HG02571 (cell line): Measurements from ENCODE around the gene TSC22D1.

Source experiments
- ATAC-seq: cut with Tn5 transposase; IDR thresholded peaks from one replicate; pipeline ENCODE4 v1.9.1; 2021; ENCODE audit warnings: mild to moderate bottlenecking, moderate library complexity; ENCODE audit not compliant: unreplicated experiment

Gene TSC22D1

DNA sequence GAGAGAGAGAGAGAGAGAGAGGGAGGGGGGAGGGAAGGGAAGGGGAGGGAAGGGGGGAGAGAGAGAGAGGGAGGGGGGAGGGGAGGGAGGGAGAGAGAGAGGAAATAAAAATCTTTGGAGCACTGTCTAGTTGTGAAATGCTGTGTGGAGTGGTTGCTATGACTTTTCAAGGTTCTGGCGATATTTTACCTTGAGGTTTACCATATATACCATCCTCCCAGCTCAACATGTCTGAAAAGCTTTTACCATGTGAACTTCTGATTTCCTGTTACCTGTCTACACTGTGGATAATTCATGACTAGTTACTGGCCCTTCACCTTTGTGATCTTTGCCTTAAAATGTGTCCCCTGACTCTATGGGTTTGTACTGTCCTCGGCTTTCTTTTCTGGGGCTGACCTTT, 164.3 kb downstream of the TSC22D1 start:
- no peak for ATAC-seq

DNA sequence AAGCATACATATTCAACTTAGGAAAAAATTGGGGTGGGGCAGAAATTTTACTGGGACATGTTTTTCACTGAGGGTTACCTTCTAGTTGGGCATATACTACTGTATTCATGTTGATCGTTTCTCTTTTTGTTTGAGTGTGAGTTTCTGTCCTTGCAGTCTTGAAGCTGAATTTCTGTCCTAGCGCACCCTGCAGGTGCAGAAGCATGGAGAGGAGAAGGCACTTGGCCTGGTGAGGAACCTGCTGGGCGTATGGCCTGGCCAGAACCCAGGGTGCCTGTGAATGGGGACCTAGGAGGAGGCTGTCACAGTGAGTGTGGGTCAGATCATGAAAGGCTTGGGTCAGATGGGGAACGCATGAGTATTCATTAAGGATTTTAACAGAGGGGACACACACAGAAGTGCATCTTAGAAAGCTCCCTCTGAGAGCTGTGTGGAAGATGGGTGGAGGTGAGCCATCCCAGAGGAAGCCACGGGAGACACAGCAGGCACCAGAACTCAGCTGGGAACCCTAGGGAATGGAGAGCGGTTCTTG, 165.7 kb downstream of the TSC22D1 start:
- ATAC-seq: no peak

DNA sequence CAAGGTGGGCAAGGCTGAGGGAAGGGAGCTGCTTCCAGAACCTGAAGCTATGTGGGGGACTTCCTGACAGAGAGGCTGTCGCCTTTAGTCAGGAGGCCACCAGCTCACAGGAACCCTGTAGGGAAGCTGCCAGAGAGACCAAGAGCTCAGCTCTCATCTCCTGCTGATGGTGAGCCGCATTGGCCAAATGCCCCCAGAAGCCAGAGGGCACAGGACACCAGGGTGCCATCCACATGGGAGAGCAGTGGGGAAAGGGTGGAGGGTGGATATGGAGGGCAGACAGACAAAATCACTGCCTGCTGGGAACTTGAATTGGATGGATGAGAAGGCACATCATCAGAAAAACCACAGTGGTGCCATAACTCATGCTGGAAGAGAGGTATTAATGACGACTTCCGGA, 166.5 kb downstream of the TSC22D1 start:
- no peak for ATAC-seq

DNA sequence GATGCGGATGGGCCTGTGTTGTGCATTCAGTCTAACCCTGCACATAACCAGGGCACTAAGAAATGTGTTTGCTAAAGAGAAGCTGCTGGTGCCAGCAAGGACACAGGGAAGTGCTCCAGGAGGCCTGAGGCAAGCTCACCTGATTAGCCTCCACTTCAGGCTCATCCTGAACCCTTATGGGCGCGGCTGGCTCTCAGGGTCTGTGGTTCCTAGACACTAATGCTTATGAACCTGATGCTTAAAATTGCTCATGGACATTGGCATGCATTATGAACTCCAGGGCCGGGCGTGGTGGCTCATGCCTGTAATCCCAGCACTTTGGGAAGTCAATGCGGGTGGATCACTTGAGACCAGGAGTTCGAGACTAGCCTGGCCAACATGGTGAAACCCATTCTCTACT, 168.2 kb downstream of the TSC22D1 start:
- ATAC-seq: no peak

DNA sequence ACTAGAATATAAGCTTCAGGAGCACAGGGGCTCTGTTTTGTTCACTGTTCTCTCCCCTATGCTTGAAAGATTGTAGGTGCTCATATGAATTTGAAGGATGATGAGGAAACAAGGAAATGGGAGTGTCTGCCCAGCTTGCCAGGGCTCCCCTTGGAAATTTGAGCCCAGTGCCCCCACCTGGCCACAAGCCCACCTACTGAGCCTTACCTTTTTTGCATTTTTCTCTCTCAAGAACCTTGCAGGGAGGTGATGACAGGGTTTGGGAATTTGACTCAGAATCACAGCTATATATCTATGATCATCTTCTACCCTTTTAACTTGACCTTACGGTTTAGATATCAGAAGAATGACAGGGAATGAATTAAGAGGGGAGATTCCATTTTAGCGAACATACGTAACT, 168.8 kb downstream of the TSC22D1 start:
- no peak for ATAC-seq

DNA sequence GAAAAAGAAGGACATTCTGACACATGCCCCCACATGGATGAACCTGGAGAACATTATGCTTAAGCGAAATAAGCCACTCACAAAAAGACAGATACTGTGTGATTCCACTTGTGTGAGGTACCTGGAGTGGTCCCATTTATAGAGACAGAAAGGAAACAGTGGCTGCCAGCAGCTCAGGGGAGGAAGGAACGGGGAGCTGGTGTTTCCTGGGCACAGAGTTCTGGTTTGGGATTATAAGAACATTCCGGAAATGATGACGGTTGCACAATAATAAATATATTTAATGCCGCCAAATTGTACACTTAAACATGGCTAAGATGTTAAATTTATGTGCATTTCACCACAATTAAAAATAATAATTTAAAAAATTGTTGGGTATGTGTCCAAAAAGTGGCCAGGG, 169.5 kb downstream of the TSC22D1 start:
- no peak for ATAC-seq

DNA sequence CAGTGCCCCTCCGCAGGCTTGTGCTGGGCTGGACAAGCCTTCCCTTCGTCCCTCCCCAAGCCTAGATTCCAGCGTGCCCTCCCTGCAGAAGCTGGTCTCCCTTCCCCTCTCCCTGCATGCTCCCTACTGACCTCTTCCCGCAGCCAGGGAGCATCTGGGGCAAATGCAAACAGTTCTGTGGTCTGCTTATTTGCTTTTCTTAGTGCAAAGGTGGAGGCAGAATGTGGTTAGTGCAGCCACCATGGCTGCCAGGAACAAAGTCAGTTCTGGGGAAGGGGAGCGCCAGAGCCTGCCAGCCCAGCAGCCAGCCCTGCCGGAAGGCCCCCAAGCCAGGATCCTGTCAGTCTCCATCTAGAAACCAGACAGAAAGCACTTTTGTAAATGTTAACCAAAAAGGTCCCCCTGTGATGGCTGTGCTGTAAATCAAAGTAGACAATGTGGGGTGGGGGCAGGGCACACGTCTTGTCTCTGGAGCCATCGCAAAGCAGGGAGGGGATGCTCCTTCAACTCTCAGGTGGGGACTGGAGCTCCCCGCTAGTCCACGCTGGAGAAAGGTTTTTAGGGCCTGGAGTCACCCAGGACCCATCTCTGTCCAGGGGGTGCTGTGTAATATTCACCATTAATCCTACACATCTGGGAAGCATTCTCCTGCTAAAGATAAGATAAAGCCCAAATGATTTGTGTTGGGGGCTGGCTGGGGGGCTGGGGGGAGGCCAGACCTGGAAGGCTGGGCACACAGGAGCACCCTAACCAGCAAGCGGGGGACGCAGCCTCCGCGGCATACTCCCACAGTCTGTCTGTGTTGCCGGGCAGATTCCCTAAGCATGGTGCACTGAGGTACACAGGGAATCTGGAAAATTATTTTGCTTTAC, 171.6 kb downstream of the TSC22D1 start:
- no peak for ATAC-seq

DNA sequence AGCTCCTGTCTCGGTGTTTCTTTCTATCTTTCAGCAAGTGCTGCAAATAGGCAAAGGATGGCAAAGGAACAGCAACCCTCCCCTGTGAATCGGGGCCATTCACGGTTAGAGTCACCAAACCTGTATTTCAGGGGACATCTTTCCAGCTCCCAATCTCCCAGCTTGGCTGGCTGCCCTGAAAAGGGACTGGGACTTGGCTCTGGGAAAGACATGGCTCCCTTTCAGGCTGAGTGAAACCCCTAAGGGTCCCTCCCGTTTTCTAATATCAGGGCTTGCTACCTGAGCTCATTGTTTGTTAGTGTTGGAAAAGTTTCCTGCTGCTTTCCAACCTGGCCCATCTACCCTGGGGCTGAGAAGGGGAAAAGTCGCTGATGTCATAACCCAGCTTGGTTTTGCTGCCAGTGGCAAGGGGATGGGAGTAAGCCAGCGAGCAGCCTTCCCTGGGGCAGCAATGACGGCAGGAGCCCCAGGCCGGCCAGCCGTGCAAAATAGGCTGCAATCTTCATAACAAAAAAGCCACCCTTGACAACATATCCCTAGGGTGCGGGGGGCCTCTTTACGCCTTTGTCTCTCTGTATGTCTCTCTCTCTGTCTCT, 172.6 kb downstream of the TSC22D1 start:
- ATAC-seq: no peak

DNA sequence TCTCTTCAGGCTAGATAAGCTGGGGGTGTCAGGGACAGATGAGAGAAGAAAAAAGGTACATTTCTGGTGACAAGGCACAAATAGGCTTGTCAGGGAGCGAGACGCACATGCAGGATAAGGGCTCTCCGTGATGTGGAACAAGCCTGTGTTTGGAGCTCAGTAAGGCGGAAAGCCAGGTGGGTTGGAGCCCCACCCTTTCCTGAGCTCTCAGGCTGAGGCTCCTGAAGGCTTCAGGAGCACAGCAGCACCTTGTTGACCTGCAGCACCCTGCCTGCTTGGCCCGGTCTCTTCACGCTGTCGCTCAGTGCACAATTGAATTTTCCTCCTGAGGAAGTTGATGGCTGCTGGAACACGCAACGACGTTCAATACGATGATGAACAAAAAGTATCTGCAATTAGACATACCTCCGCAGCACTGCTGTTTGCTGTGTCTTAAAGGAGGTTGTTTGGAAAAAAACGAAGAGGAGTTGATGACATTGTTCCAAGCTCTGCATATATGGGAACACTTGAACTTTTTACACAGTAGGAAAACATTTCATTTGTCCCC, 173.2 kb downstream of the TSC22D1 start:
- no peak for ATAC-seq

DNA sequence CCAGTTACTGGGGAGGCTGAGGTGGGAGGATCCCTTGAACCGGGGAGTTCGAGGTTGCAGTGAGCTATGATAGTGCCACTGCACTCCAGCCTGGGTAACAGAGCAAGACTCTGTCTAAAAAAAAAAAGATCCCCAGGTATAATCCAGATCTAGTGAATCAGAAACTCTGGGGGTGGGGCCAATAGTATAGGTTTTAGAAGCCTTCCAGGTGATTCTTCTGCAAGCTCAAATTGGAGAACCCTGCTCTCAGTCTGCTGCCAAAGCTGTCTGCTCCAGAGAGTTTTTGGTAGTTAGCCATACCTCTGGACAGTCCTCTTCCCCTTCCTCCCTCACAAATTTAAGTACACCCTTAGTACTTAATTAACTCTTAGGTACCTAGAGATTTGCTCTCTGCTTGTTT, 174.6 kb downstream of the TSC22D1 start:
- ATAC-seq: no peak

DNA sequence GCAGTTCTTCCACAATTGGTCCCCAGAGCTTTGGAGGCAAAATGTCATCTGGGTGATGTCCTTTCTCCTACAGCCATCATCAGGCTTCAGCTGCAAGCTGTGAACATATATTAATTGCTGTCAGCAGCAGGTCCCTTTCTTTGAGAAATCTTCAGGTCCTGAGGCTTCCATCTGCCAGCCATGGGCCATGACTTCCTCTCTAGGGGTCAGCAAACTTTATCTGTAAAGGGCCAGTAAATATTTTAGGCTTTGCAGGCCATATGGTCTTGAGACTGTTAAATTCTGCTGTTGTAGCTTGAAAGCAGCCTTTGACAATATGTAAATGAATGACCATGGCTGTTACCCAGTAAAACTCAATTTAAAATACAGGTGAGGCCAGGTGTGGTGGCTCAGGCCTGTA, 175.4 kb downstream of the TSC22D1 start:
- ATAC-seq: no peak

DNA sequence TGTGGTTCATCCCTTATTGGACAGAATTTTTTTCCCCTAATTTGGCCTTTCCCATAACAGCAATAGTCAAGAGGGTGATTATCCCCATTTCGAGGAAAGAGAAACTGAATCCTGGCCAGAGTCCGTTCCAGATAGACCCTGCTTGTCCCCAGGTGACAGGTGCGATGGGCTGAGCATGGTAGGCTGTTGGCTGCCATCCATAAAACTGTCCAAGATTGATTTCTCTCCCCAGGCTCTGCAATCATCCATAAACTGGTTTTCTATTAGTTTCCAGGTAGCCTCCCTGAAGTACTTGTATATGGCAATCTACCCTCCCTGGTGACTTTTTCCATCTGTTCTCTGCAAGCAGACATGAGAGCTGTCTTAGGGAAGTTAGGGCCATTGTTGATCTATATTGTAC, 177.1 kb downstream of the TSC22D1 start:
- ATAC-seq: no peak

DNA sequence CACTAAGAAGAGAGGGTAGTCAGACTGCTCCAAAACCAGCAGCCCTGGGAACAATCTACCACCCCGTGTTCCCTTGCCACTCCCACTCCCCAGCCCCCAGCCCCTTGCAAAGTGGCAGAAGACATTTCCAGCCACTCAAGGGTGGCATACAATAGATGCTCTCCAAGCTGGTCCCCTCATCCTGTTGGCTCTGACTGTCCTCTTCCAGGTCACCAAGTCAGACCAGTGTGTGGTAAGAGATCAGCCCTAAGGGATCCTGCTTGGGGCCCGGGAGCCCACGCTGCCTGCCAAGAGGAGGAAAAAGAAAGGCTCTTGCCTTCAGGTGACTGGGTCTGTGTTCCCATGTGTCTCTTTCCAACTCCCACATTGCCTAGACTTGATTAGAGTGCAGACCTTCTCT, 177.5 kb downstream of the TSC22D1 start:
- ATAC-seq: no peak

DNA sequence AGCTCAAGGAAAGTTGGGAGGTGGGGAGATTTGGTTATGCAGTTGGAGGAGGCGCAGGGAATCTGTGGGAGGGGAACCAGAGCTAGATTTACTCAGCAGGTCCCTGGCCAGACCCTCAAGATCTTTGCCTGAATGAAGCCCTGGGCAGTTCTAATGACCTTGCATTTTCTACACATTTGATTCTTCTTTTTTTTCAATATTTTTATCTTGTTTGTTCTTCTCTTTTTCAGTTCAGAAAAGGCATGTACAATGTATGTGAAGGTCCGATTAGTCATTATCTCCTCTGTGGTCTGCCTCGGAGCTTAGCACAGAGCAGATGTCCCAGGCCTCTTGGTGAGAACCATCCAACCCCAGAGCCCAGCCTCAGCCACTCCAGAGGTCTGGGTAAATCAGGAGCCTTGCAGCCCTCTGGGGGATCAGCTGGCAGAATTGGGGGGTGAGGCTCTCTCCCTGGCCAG, 178.3 kb downstream of the TSC22D1 start:
- no peak for ATAC-seq

DNA sequence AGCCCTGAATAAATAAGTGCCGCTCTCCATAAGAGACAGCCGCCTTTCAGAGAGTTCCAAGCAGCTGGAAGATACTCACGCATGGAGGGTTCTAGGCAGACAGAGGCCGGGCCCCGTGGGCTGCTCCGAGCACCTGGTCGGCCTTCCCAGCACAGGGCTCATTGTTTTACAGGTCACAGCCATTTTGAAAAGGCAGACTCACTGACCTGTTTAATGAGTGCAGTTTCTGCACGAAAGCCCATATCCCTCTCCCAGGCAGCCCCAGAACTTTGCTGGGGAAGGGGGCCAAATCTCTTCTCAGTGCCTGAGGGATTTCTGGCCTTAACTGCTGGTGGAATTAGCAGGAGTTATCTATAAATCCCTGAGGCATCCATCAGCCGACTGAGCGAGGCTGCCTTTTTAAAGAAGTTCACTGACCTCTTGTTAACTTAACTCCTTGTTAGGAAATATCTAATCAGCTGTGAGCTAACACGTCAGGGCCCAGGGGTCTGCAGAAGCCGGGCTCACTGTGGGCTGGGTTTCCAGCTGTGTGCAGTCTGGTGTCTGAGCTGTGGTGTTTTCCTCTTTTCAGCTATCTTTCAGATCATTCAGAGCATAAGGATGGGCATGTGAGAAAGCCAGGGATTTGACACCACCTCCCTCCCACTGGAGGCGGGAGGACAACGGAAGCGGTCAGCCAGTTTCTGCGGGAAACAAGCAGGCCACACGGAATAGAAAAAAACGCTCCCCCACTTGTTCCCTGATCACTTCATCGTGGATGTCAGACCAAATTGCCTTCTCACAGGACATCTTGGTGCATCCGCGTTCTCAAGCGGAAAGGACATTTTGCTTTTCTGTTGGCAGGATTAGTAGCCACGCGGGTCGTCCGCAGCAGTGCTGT, 179.2 kb downstream of the TSC22D1 start:
- ATAC-seq: no peak

DNA sequence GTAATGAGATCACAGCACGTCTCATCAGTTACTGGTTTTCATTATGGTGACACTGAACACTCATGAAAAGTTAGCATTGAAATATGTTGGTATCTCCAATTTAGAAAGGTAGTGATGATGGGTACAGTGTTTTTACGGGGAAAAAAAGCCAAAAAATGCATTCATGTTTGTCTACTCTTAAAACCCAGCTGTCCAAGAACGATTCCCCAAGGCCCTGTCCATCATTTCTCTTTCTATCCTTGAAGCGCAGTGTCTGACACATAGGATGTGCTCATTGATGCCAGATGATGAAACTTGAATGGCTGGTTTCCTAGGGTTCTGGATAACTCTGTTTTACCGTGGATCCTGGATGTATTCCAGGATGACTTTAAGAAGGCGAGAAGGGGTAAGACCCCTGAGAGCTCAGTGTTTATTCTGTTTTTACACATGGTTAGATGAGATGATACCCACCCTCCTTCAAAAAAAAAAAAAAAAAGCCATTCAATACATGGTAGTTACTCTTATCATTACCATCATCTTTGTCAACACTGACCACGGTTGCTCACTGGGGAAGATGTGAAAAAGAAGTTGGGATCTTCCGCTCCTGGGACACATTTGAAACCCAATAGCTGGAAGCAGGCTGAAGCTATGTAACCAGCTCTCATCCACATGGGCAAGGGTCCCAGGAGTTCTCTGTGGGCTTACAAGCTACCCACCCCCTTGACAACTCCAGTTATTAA, 180.0 kb downstream of the TSC22D1 start:
- no peak for ATAC-seq

DNA sequence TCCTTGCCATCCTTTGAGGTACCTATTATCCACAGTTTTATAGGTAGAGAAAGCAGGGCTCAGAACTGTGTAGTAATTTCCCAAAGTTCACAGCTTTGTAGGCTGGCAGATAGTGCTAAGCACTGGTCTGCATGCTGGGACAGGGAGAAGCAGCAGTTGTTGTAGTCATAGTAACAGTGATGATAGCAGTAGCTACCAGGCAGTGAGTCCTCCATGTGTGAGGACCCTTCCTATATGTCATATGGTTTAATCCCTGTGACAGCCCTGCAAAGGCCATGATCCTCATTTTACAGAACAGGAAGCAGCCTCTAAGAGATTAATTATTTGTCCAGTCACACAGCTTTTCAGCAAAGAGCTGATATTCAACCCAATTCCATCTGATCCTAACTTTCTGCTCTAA, 181.5 kb downstream of the TSC22D1 start:
- ATAC-seq: no peak

DNA sequence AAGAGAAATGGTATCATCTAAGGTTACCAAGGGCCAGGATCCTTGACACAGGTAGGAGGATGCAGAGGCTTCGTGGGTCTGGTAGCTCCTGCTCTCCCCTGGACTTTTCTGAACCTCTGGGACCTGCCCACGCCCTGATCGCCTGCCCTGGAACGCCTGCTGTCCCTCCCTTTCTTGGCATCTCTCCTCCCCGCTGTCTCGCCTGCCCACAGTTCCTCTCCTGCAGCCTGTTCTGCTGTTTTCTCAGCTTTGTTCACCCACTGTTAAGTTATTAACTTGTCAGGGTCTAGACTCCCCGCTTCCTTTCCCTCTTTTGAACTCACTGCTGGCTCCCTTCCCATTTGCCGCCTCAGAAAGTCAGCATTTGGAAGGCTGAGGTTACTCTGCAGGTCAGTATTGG, 182.7 kb downstream of the TSC22D1 start:
- ATAC-seq: no peak

DNA sequence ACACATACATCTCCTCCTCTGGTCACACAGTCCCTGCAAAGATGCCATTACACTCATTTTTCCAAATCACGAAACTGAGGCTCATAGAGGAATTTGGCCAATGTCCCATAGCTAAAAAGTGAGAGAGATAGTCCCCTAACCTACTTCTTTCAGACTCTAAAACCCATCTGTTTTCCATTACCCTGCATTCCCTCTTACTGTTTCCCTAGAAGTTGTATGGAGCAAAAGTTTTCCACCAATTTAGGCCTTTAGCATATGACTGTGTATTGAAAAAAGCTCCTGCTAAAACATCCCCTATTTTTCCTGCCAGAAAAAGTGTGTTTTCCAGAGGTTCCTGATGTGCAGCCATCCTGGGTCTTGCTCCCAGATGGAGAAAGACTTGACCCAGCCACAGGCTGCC, 186.3 kb downstream of the TSC22D1 start:
- no peak for ATAC-seq

DNA sequence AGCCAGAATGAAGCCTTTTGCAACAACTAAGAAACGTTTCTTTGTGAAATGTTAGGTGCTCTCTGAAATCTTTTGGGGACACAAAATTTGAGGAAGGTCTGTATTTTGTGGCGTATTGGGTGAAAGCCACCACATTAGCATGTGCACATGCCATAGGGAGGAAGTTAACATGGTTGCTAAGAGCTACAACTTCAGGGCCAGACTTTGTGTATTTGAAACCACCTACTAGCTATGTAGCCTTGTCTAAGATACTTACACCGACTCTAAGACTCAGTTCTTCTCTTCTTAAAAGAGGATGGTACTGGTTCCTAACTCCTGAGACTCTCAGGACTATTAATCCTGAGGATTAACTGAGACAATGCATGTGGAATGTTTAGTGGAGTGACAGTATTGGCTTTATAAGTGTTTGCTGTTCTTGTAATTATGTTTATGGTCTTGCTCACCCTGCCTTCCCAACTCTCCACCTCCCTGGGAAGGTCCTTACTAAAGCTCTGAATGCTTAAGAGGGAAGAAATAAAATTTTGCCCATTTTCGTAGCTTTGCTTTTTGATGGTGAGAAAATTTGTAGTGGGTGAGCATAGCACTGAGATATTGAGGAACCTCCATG, 187.0 kb downstream of the TSC22D1 start:
- ATAC-seq: no peak
